HEK293 (cell line): ENCODE results near the gene DNASE2B.

Experiments
- CTCF ChIA-PET: fragments of 350-600 bp; formaldehyde crosslinking; extraction: SDS; loops from one replicate; lab custom pipeline; 2021; ENCODE audit warnings: antibody characterized with exemption; lab: Yijun Ruan, JAX
- POLR2A ChIA-PET: fragments of 300-600 bp; formaldehyde crosslinking; extraction: SDS; loops from one replicate; lab custom pipeline; 2020; ENCODE audit warnings: antibody characterized with exemption, inconsistent platforms; lab: Yijun Ruan, JAX
- H3K27ac ChIP-seq: fragments of 200-500 bp; sonication (Bioruptor generic); 2 replicates; pipeline ENCODE4 v1.5.1; 2014; ENCODE audit warnings: low read depth, low read length, control low read depth, inconsistent platforms; ENCODE audit errors: extremely low read depth
- H3K36me3 ChIP-seq, 2 experiments: fragments of 200-500 bp in 1 of 2; sonication (Bioruptor generic) in 1 of 2; 1 replicate in 1 of 2; 2 replicates in 1 of 2; pipeline ENCODE4 v1.5.1; 2014 to 2017; ENCODE audit warnings: inconsistent platforms in 2 of 2, low read length in 2 of 2; ENCODE audit not compliant: control insufficient read depth in 2 of 2, insufficient read depth in 1 of 2
- H3K4me1 ChIP-seq: fragments of 200-500 bp; sonication (Bioruptor generic); 2 replicates; pipeline ENCODE4 v1.5.1; 2014; ENCODE audit warnings: mild to moderate bottlenecking, low read length, inconsistent platforms; ENCODE audit not compliant: control insufficient read depth, insufficient read depth
- H3K4me3 ChIP-seq: 2 replicates; pipeline ENCODE4 v1.5.1; 2011; ENCODE audit warnings: low read depth, mild to moderate bottlenecking, control low read depth, low read length, moderate library complexity
- H3K9me3 ChIP-seq: fragments of 200-500 bp; sonication (Bioruptor generic); 2 replicates; pipeline ENCODE4 v1.5.1; 2014; ENCODE audit warnings: low read depth, low read length, inconsistent platforms; ENCODE audit not compliant: control insufficient read depth, insufficient read depth
- KLF1 ChIP-seq: fragments of 450-650 bp; formaldehyde crosslinking; IDR thresholded peaks from 2 replicates; pipeline ENCODE4 v1.5.1; 2016; ENCODE audit warnings: missing biosample characterization, missing genetic modification characterization
- KLF10 ChIP-seq: fragments of 450-650 bp; IDR thresholded peaks from 2 replicates; pipeline ENCODE4 v1.5.1; 2018; ENCODE audit warnings: missing biosample characterization, mild to moderate bottlenecking, missing genetic modification characterization
- WT1 ChIP-seq: fragments of 450-650 bp; formaldehyde crosslinking; IDR thresholded peaks from 2 replicates; pipeline ENCODE4 v1.5.1; 2016; ENCODE audit warnings: missing biosample characterization, missing genetic modification characterization
- ZFP37 ChIP-seq: fragments of 450-650 bp; formaldehyde crosslinking; IDR thresholded peaks from 2 replicates; pipeline ENCODE4 v1.5.1; 2016; ENCODE audit warnings: missing biosample characterization, missing genetic modification characterization
- ZFP41 ChIP-seq: fragments of 450-650 bp; formaldehyde crosslinking; IDR thresholded peaks from 2 replicates; pipeline ENCODE4 v1.5.1; 2016; ENCODE audit warnings: missing biosample characterization, missing genetic modification characterization, borderline replicate concordance
- ZNF426 ChIP-seq: fragments of 450-650 bp; formaldehyde crosslinking; IDR thresholded peaks from 2 replicates; pipeline ENCODE4 v1.5.1; 2017; ENCODE audit warnings: missing biosample characterization, missing genetic modification characterization, mild to moderate bottlenecking, inconsistent platforms, moderate library complexity
- ZNF600 ChIP-seq: fragments of 450-650 bp; formaldehyde crosslinking; IDR thresholded peaks from 2 replicates; pipeline ENCODE4 v1.5.1; 2016; ENCODE audit warnings: missing biosample characterization, missing genetic modification characterization
- ZNF776 ChIP-seq: fragments of 450-650 bp; formaldehyde crosslinking; IDR thresholded peaks from 2 replicates; pipeline ENCODE4 v1.5.0; 2017; ENCODE audit warnings: missing biosample characterization, missing genetic modification characterization, borderline replicate concordance
- TF ChIP-seq, protein P1 (sequence below): fragments of 450-650 bp; formaldehyde crosslinking; conservative IDR thresholded peaks from 2 replicates; pipeline ENCODE4 v1.5.1; 2016; ENCODE audit warnings: low read depth, missing biosample characterization, missing genetic modification characterization
- TF ChIP-seq, protein P2 (sequence below): fragments of 450-650 bp; IDR thresholded peaks from 2 replicates; pipeline ENCODE4 v1.5.1; 2018; ENCODE audit warnings: missing biosample characterization, missing genetic modification characterization
- TF ChIP-seq, protein P3 (sequence below): fragments of 450-650 bp; formaldehyde crosslinking; IDR thresholded peaks from 2 replicates; pipeline ENCODE4 v1.5.1; 2016; ENCODE audit warnings: missing biosample characterization, missing genetic modification characterization
- TF ChIP-seq, protein P4 (sequence below): fragments of 450-650 bp; formaldehyde crosslinking; IDR thresholded peaks from 2 replicates; pipeline ENCODE4 v1.5.1; 2016; ENCODE audit warnings: missing biosample characterization, missing genetic modification characterization
- TF ChIP-seq, protein P5 (sequence below): sonication (generic); formaldehyde crosslinking; IDR thresholded peaks from 2 replicates; pipeline ENCODE4 v1.8.1; 2022; ENCODE audit warnings: mild to moderate bottlenecking, moderate library complexity, missing genetic modification reagents

DNASE2B gene

DNA sequence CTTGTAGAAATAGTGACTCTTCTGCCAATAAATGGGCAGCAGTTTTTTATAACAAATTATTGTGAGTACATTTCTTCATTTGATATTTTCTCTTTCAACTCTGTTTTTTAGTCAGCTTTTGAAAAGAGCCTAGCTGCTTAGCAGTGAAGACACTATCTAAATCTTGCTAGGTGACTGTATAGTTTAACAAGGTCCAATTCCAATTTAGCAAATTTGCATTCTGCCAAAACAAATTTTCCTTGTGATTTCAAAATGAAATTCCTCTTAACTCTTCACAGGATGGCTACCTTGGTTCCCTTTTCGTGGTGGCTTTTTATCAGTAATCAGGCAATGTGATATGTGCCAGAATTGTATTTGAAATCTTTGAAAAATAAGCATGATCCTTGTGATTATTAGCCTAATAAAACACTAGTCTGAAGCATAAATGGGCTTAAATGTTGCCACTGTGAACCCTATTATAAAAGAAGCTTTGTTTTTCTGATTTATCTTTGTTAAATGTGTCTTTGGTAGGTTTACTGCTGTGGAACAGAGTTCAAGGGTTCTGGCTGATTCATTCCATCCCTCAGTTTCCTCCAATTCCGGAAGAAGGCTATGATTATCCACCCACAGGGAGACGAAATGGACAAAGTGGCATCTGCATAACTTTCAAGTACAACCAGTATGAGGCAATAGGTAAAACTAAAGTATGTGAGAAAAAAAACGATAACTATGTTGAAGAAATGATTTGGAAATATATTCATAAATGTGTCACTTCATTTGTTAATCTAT is 12.2 kb downstream of the DNASE2B start (continued):
- TF ChIP-seq, protein P1, sequence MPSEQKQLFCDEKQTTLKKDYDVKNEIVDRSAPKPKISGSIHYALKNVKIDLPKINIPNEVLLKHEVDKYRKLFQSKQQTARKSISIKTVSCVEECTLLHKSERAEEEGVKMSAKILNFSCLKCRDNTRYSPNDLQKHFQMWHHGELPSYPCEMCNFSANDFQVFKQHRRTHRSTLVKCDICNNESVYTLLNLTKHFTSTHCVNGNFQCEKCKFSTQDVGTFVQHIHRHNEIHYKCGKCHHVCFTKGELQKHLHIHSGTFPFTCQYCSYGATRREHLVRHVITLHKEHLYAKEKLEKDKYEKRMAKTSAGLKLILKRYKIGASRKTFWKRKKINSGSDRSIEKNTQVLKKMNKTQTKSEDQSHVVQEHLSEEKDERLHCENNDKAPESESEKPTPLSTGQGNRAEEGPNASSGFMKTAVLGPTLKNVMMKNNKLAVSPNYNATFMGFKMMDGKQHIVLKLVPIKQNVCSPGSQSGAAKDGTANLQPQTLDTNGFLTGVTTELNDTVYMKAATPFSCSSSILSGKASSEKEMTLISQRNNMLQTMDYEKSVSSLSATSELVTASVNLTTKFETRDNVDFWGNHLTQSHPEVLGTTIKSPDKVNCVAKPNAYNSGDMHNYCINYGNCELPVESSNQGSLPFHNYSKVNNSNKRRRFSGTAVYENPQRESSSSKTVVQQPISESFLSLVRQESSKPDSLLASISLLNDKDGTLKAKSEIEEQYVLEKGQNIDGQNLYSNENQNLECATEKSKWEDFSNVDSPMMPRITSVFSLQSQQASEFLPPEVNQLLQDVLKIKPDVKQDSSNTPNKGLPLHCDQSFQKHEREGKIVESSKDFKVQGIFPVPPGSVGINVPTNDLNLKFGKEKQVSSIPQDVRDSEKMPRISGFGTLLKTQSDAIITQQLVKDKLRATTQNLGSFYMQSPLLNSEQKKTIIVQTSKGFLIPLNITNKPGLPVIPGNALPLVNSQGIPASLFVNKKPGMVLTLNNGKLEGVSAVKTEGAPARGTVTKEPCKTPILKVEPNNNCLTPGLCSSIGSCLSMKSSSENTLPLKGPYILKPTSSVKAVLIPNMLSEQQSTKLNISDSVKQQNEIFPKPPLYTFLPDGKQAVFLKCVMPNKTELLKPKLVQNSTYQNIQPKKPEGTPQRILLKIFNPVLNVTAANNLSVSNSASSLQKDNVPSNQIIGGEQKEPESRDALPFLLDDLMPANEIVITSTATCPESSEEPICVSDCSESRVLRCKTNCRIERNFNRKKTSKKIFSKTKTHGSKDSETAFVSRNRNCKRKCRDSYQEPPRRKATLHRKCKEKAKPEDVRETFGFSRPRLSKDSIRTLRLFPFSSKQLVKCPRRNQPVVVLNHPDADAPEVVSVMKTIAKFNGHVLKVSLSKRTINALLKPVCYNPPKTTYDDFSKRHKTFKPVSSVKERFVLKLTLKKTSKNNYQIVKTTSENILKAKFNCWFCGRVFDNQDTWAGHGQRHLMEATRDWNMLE (tag by site-specific recombination): no peak

DNA sequence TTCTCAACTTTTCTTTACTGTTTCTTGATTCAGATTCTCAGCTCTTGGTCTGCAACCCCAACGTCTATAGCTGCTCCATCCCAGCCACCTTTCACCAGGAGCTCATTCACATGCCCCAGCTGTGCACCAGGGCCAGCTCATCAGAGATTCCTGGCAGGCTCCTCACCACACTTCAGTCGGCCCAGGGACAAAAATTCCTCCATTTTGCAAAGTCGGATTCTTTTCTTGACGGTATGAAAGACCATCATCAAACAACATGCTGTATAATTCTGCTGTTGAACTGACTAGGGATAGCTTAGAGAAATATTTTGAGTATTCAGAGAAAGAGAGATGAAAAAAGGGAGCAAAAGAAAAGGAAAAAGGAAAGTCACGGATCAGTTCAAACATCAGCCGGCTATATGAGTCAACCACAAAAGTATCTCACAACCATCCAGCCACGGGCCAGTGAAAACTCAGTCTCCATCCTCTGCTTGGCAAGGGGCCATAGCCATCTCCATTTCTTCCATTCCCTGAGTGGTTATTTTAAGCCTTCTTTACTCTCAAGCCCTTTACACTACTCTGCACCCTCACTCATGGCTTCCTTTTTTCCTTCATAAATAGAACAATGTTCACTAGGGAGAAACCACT is 14.1 kb downstream of the DNASE2B start:
- POLR2A ChIA-PET: no interaction called here
- H3K4me3 ChIP-seq: no peak overlapping the region
- no peaks in the 10 kb centered on the region for H3K36me3 ChIP-seq
- peaks cover 3% of the 10 kb centered on the region; the same call in 1 of the 2 replicates for H3K4me1 ChIP-seq
- TF ChIP-seq, protein P2, sequence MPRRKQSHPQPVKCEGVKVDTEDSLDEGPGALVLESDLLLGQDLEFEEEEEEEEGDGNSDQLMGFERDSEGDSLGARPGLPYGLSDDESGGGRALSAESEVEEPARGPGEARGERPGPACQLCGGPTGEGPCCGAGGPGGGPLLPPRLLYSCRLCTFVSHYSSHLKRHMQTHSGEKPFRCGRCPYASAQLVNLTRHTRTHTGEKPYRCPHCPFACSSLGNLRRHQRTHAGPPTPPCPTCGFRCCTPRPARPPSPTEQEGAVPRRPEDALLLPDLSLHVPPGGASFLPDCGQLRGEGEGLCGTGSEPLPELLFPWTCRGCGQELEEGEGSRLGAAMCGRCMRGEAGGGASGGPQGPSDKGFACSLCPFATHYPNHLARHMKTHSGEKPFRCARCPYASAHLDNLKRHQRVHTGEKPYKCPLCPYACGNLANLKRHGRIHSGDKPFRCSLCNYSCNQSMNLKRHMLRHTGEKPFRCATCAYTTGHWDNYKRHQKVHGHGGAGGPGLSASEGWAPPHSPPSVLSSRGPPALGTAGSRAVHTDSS (tag by site-specific recombination): no peak
- no peak for TF ChIP-seq ZNF600 (tag by site-specific recombination)
- TF ChIP-seq, protein P3, sequence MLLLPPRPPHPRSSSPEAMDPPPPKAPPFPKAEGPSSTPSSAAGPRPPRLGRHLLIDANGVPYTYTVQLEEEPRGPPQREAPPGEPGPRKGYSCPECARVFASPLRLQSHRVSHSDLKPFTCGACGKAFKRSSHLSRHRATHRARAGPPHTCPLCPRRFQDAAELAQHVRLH (tag by site-specific recombination): no peak
- no peak for TF ChIP-seq KLF10 (tag by site-specific recombination)
- no peak for TF ChIP-seq ZNF776 (tag by site-specific recombination)
- TF ChIP-seq, protein P4, sequence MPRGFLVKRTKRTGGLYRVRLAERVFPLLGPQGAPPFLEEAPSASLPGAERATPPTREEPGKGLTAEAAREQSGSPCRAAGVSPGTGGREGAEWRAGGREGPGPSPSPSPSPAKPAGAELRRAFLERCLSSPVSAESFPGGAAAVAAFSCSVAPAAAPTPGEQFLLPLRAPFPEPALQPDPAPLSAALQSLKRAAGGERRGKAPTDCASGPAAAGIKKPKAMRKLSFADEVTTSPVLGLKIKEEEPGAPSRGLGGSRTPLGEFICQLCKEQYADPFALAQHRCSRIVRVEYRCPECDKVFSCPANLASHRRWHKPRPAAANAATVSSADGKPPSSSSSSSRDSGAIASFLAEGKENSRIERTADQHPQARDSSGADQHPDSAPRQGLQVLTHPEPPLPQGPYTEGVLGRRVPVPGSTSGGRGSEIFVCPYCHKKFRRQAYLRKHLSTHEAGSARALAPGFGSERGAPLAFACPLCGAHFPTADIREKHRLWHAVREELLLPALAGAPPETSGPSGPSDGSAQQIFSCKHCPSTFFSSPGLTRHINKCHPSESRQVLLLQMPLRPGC: no peak
- TF ChIP-seq ZNF426: no peak
- TF ChIP-seq KLF1 (tag by site-specific recombination): no peak
- TF ChIP-seq, protein P5, sequence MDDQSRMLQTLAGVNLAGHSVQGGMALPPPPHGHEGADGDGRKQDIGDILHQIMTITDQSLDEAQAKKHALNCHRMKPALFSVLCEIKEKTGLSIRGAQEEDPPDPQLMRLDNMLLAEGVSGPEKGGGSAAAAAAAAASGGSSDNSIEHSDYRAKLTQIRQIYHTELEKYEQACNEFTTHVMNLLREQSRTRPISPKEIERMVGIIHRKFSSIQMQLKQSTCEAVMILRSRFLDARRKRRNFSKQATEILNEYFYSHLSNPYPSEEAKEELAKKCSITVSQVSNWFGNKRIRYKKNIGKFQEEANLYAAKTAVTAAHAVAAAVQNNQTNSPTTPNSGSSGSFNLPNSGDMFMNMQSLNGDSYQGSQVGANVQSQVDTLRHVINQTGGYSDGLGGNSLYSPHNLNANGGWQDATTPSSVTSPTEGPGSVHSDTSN (CRISPR knock-in tag): no peak
- TF ChIP-seq ZFP37 (tag by site-specific recombination): no peak
- no peak for TF ChIP-seq ZFP41 (tag by site-specific recombination)
- no peak for TF ChIP-seq WT1 (tag by site-specific recombination)
- no peaks in the 10 kb centered on the region for H3K9me3 ChIP-seq
- CTCF ChIA-PET: no interaction called here
- no peak overlapping the region for H3K27ac ChIP-seq
